Measurements from ENCODE around the gene GPATCH2.
"Not testable (repeated sequence)": the region's sequence is repeated elsewhere in the genome, so short reads cannot be mapped to it uniquely, and the experiment has no call there.

Gene GPATCH2

GRCh38 chr1:217431395-217431794 lies 199.5 kb downstream of the GPATCH2 start:
- DNase-seq, result no peak

GRCh38 chr1:217425422-217425821 lies 205.5 kb downstream of the GPATCH2 start:
- DNase-seq, result no peak

GRCh38 chr1:217419194-217419551 lies 211.7 kb downstream of the GPATCH2 start:
- no peak for DNase-seq

GRCh38 chr1:217418269-217419193 lies 212.4 kb downstream of the GPATCH2 start:
- no peak for DNase-seq

GRCh38 chr1:217417363-217417762 lies 213.5 kb downstream of the GPATCH2 start:
- no peak for DNase-seq

- no peak for DNase-seq
Measured at GRCh38 chr1:217407534-217408001, 223.3 kb downstream of the GPATCH2 start.

- no peak for DNase-seq
Measured at GRCh38 chr1:217403026-217403720, 227.7 kb downstream of the GPATCH2 start.

- DNase-seq, result no peak
Measured at GRCh38 chr1:217402301-217402700, 228.6 kb downstream of the GPATCH2 start.

- no peak for DNase-seq
Measured at GRCh38 chr1:217393896-217394295, 237.0 kb downstream of the GPATCH2 start.

GRCh38 chr1:217392441-217392840 lies 238.4 kb downstream of the GPATCH2 start:
- no peak for DNase-seq

GRCh38 chr1:217389895-217390294 lies 241.0 kb downstream of the GPATCH2 start:
- no peak for DNase-seq

- no peak for DNase-seq
Measured at GRCh38 chr1:217388522-217389065, 242.3 kb downstream of the GPATCH2 start.

GRCh38 chr1:217381773-217382172 lies 249.1 kb downstream of the GPATCH2 start:
- not testable (repeated sequence) for DNase-seq

GRCh38 chr1:217379804-217380203 lies 251.1 kb downstream of the GPATCH2 start:
- not testable (repeated sequence) for DNase-seq

GRCh38 chr1:217379336-217379735 lies 251.6 kb downstream of the GPATCH2 start:
- DNase-seq, result no peak

Measured in 8988T (cell line).